ENCODE data around the gene OSBPL5. TPM values are rescaled to one million over a fixed set of nuclear protein-coding genes. Genes with fewer than 3 reads are reported as not detected.

The OSBPL5 gene
- total RNA-seq, 1 donor from 2014 or later, result 115 TPM

GRCh38 chr11:3198815-3199214, 33.7 kb upstream of the OSBPL5 start:
- no peak for TF ChIP-seq CTCF (IDR thresholded peaks at IDR 0.05; ENCODE audit: partially characterized antibody, unreplicated experiment)
- Mint-ChIP-seq H3K4me1 (ENCODE audit: low read depth, unreplicated experiment) (peaks cover 3% of the 10 kb centered on the region), H3K27me3 (ENCODE audit: unreplicated experiment) (peaks cover 4% of the 10 kb centered on the region), H3K36me3 (ENCODE audit: unreplicated experiment) (no peaks in the 10 kb centered on the region), H3K9me3 (ENCODE audit: unreplicated experiment) (peaks cover 2% of the 10 kb centered on the region), H3K4me3 (ENCODE audit: unreplicated experiment) (no peak overlapping the region), H3K27ac (ENCODE audit: unreplicated experiment) (no peak overlapping the region)
- DNase-seq, result no peak

GRCh38 chr11:3197878-3198528, 32.9 kb upstream of the OSBPL5 start:
- Mint-ChIP-seq H3K9me3 (ENCODE audit: unreplicated experiment) (peaks cover 2% of the 10 kb centered on the region), H3K4me1 (ENCODE audit: low read depth, unreplicated experiment) (peaks cover 3% of the 10 kb centered on the region), H3K36me3 (ENCODE audit: unreplicated experiment) (no peaks in the 10 kb centered on the region), H3K27me3 (ENCODE audit: unreplicated experiment) (peaks cover 4% of the 10 kb centered on the region), H3K27ac (ENCODE audit: unreplicated experiment) (no peak overlapping the region), H3K4me3 (ENCODE audit: unreplicated experiment) (no peak overlapping the region)
- TF ChIP-seq CTCF (IDR thresholded peaks at IDR 0.05; ENCODE audit: partially characterized antibody, unreplicated experiment), result no peak
- DNase-seq, result no peak

- no peak for DNase-seq
- peaks cover 4% of the 10 kb centered on the region for H3K9me3 Mint-ChIP-seq (ENCODE audit: unreplicated experiment)
- H3K27me3 Mint-ChIP-seq (ENCODE audit: unreplicated experiment), result peaks cover 5% of the 10 kb centered on the region
- no peak for TF ChIP-seq CTCF (IDR thresholded peaks at IDR 0.05; ENCODE audit: partially characterized antibody, unreplicated experiment)
- H3K27ac Mint-ChIP-seq (ENCODE audit: unreplicated experiment), result no peak overlapping the region
- no peaks in the 10 kb centered on the region for H3K4me1 Mint-ChIP-seq (ENCODE audit: low read depth, unreplicated experiment)
- H3K4me3 Mint-ChIP-seq (ENCODE audit: unreplicated experiment), result no peak overlapping the region
- H3K36me3 Mint-ChIP-seq (ENCODE audit: unreplicated experiment), result no peaks in the 10 kb centered on the region
These were observed 32.1 kb upstream of the OSBPL5 start for GRCh38 chr11:3197044-3197695.

- Mint-ChIP-seq H3K27ac (ENCODE audit: unreplicated experiment) (no peak overlapping the region), H3K4me1 (ENCODE audit: low read depth, unreplicated experiment) (no peaks in the 10 kb centered on the region), H3K9me3 (ENCODE audit: unreplicated experiment) (peaks cover 2% of the 10 kb centered on the region), H3K27me3 (ENCODE audit: unreplicated experiment) (peaks cover 4% of the 10 kb centered on the region), H3K36me3 (ENCODE audit: unreplicated experiment) (no peaks in the 10 kb centered on the region), H3K4me3 (ENCODE audit: unreplicated experiment) (no peak overlapping the region)
- no peak for TF ChIP-seq CTCF (IDR thresholded peaks at IDR 0.05; ENCODE audit: partially characterized antibody, unreplicated experiment)
- no peak for DNase-seq
These were observed 31.3 kb upstream of the OSBPL5 start for GRCh38 chr11:3196161-3197043.
